Measurements from ENCODE around the gene SDK2. TPM values are rescaled to one million over a fixed set of nuclear protein-coding genes. Genes with fewer than 3 reads are reported as not detected.

Gene SDK2
- total RNA-seq, 4 donors from 2014 or later = 1.4 to 6.8 (median 3.3) TPM

GRCh38 chr17:73678999-73679398 lies 34.8 kb upstream of the SDK2 start:
- no peaks in the 10 kb centered on the region for H3K9me3 ChIP-seq
- no peak for DNase-seq (ENCODE audit: low spot score in 2 of 2)
- WGBS = 79% methylated on average over 7 of the region's 7 CpGs
- H3K4me1 ChIP-seq = no peaks in the 10 kb centered on the region
- TF ChIP-seq EP300 (IDR thresholded peaks at IDR 0.05) (no peak), CTCF (IDR thresholded peaks at IDR 0.05) (no peak), POLR2AphosphoS5 (IDR thresholded peaks at IDR 0.05) (no peak), POLR2A (IDR thresholded peaks at IDR 0.05) (no peak)
- no peak overlapping the region for H3K4me3 ChIP-seq
- H3K27ac ChIP-seq = no peak overlapping the region
- H3K36me3 ChIP-seq = no peaks in the 10 kb centered on the region
- H3K27me3 ChIP-seq = peaks cover 34% of the 10 kb centered on the region

- TF ChIP-seq EP300 (IDR thresholded peaks at IDR 0.05) = no peak
- H3K4me1 ChIP-seq = no peaks in the 10 kb centered on the region
- H3K9me3 ChIP-seq = no peaks in the 10 kb centered on the region
- peaks cover 23% of the 10 kb centered on the region for H3K27me3 ChIP-seq
- no peaks in the 10 kb centered on the region for H3K36me3 ChIP-seq
- H3K27ac ChIP-seq = no peak overlapping the region
- DNase-seq (ENCODE audit: low spot score in 2 of 2) = no peak
- no peak overlapping the region for H3K4me3 ChIP-seq
- WGBS = 84% methylated on average over 3 of the region's 3 CpGs
These were observed 25.5 kb upstream of the SDK2 start for GRCh38 chr17:73669771-73670170.

- Histone ChIP-seq H3K27ac (no peak overlapping the region), H3K9me3 (no peaks in the 10 kb centered on the region), H3K4me3 (no peak overlapping the region), H3K27me3 (peaks cover 30% of the 10 kb centered on the region), H3K36me3 (no peaks in the 10 kb centered on the region), H3K4me1 (no peaks in the 10 kb centered on the region)
- TF ChIP-seq EP300 (IDR thresholded peaks at IDR 0.05) (no peak), POLR2AphosphoS5 (IDR thresholded peaks at IDR 0.05) (no peak), POLR2A (IDR thresholded peaks at IDR 0.05) (no peak), CTCF (IDR thresholded peaks at IDR 0.05) (no peak)
- 45% methylated on average over 9 of the region's 9 CpGs for WGBS
- DNase-seq (ENCODE audit: low spot score in 2 of 2) = no peak
These were observed 23.1 kb upstream of the SDK2 start for GRCh38 chr17:73667181-73667959.

- 77% methylated on average over 1 of the region's 1 CpG for WGBS
- peaks cover 26% of the 10 kb centered on the region for H3K27me3 ChIP-seq
- TF ChIP-seq CTCF (IDR thresholded peaks at IDR 0.05) = no peak
- no peak for TF ChIP-seq EP300 (IDR thresholded peaks at IDR 0.05)
- no peak for TF ChIP-seq POLR2AphosphoS5 (IDR thresholded peaks at IDR 0.05)
- TF ChIP-seq POLR2A (IDR thresholded peaks at IDR 0.05) = no peak
- no peak for DNase-seq (ENCODE audit: low spot score in 2 of 2)
- H3K9me3 ChIP-seq = no peaks in the 10 kb centered on the region
- no peak overlapping the region for H3K4me3 ChIP-seq
- H3K36me3 ChIP-seq = no peaks in the 10 kb centered on the region
- H3K27ac ChIP-seq = no peak overlapping the region
- H3K4me1 ChIP-seq = no peaks in the 10 kb centered on the region
These were observed 19.4 kb upstream of the SDK2 start for GRCh38 chr17:73663614-73664013.

GRCh38 chr17:73660366-73660765 lies 16.1 kb upstream of the SDK2 start:
- Histone ChIP-seq H3K27me3 (peaks cover 20% of the 10 kb centered on the region), H3K9me3 (no peaks in the 10 kb centered on the region), H3K27ac (no peak overlapping the region), H3K36me3 (no peaks in the 10 kb centered on the region), H3K4me1 (peaks cover 5% of the 10 kb centered on the region), H3K4me3 (no peak overlapping the region)
- 74% methylated on average over 5 of the region's 5 CpGs for WGBS
- no peak for DNase-seq (ENCODE audit: low spot score in 2 of 2)
- TF ChIP-seq CTCF (IDR thresholded peaks at IDR 0.05) = no peak
- TF ChIP-seq EP300 (IDR thresholded peaks at IDR 0.05) = no peak
- no peak for TF ChIP-seq POLR2A (IDR thresholded peaks at IDR 0.05)
- TF ChIP-seq POLR2AphosphoS5 (IDR thresholded peaks at IDR 0.05) = no peak
